A549 (cell line): ENCODE results near the gene CDC37L1.

Source experiments
- BHLHE40 ChIP-seq: IDR thresholded peaks from 2 replicates; pipeline ENCODE4 v1.6.1; 2012; ENCODE audit warnings: low read depth, low read length, inconsistent platforms
- EP300 ChIP-seq, 2 experiments: fragments of >200 bp; sonication (Bioruptor Twin); formaldehyde crosslinking; IDR thresholded peaks; 2 replicates in 1 of 2; 3 replicates in 1 of 2; pipeline ENCODE4 v1.6.1; 2016 to 2017
- GATA3 ChIP-seq: IDR thresholded peaks from 2 replicates; pipeline ENCODE4 v1.6.1; 2012; ENCODE audit warnings: borderline replicate concordance
- HDAC2 ChIP-seq: fragments of 200-600 bp; sonication (generic); IDR thresholded peaks from 2 replicates; pipeline ENCODE4 v1.6.1; 2016
- HOXA7 ChIP-seq: fragments of 250-450 bp; sonication (Bioruptor Pico); IDR thresholded peaks from 2 replicates; pipeline ENCODE4 v1.5.0; 2020; ENCODE audit warnings: mild to moderate bottlenecking, moderate library complexity
- POLR2A ChIP-seq: IDR thresholded peaks from 2 replicates; pipeline ENCODE4 v1.6.1; 2012; ENCODE audit warnings: mild to moderate bottlenecking, low read length
- REST ChIP-seq: fragments of 200-600 bp; sonication (generic); IDR thresholded peaks from 2 replicates; pipeline ENCODE4 v1.6.1; 2016; ENCODE audit warnings: antibody characterized with exemption, mild to moderate bottlenecking, moderate library complexity
- RFX5 ChIP-seq: fragments of 450-650 bp; IDR thresholded peaks from 2 replicates; pipeline ENCODE4 v1.7.1; 2014; ENCODE audit warnings: antibody characterized with exemption, mild to moderate bottlenecking, moderate library complexity
- SREBF2 ChIP-seq: fragments of 450-650 bp; IDR thresholded peaks from 2 replicates; pipeline ENCODE4 v1.6.1; 2014; ENCODE audit warnings: mild to moderate bottlenecking, moderate library complexity
- TF ChIP-seq, protein P1 (sequence below): fragments of >200 bp; sonication (Bioruptor Twin); formaldehyde crosslinking; IDR thresholded peaks from 3 replicates; pipeline ENCODE4 v1.5.1; 2016
- TF ChIP-seq, protein P2 (sequence below): fragments of 250-450 bp; sonication (Bioruptor Pico); IDR thresholded peaks from 2 replicates; pipeline ENCODE4 v1.5.0; 2020; ENCODE audit warnings: low read depth, mild to moderate bottlenecking, moderate library complexity
- TF ChIP-seq, protein P3 (sequence below): fragments of >200 bp; sonication (Bioruptor Twin); formaldehyde crosslinking; IDR thresholded peaks from 2 replicates; pipeline ENCODE4 v1.6.1; 2016

- TF ChIP-seq POLR2A (no peak), REST (no peak), BHLHE40 (no peak), EP300 (IDR thresholded peaks at IDR 0.05) (no peak), HDAC2 (no peak), GATA3 (no peak), HOXA7 (CRISPR knock-in tag) (no peak), SREBF2 (no peak), RFX5 (no peak)
- TF ChIP-seq, protein P1, sequence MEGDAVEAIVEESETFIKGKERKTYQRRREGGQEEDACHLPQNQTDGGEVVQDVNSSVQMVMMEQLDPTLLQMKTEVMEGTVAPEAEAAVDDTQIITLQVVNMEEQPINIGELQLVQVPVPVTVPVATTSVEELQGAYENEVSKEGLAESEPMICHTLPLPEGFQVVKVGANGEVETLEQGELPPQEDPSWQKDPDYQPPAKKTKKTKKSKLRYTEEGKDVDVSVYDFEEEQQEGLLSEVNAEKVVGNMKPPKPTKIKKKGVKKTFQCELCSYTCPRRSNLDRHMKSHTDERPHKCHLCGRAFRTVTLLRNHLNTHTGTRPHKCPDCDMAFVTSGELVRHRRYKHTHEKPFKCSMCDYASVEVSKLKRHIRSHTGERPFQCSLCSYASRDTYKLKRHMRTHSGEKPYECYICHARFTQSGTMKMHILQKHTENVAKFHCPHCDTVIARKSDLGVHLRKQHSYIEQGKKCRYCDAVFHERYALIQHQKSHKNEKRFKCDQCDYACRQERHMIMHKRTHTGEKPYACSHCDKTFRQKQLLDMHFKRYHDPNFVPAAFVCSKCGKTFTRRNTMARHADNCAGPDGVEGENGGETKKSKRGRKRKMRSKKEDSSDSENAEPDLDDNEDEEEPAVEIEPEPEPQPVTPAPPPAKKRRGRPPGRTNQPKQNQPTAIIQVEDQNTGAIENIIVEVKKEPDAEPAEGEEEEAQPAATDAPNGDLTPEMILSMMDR = no peak
- TF ChIP-seq, protein P2, sequence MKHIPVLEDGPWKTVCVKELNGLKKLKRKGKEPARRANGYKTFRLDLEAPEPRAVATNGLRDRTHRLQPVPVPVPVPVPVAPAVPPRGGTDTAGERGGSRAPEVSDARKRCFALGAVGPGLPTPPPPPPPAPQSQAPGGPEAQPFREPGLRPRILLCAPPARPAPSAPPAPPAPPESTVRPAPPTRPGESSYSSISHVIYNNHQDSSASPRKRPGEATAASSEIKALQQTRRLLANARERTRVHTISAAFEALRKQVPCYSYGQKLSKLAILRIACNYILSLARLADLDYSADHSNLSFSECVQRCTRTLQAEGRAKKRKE (CRISPR knock-in tag) = no peak
- TF ChIP-seq, protein P3, sequence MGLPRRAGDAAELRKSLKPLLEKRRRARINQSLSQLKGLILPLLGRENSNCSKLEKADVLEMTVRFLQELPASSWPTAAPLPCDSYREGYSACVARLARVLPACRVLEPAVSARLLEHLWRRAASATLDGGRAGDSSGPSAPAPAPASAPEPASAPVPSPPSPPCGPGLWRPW = no peak
These were observed 25.3 kb upstream of the CDC37L1 start for GRCh38 chr9:4654084-4654483.
